Measurements from ENCODE around the gene PHF21A. TPM values are rescaled to one million over a fixed set of nuclear protein-coding genes. Genes with fewer than 3 reads are reported as not detected.
A peak's percentile ranks its signal among the peaks of the same experiment; 100 is the strongest.

The PHF21A gene
- total RNA-seq, 2 donors from 2014 or later, result 103 to 105 TPM

DNA sequence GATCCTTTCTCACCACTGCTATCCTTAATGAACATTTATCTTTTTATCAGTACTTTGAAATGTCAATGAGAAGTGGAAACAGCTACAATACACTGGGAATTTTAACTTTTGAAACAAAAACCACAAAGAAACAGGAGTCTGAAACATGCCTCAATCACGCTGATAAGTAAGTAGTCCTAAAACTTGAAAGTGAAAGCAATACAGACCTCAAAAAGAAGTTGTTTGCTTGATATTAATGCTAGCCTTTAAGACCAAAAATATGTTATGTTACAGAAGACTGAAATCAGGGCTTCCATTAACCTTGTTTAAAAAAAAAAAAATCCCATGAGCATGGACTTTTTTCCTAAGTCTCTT is 21.3 kb downstream of the PHF21A start:
- no peak for DNase-seq
- Mint-ChIP-seq H3K4me3 (peak overlapping the region; percentile 76), H3K4me1 (peaks cover 43% of the 10 kb centered on the region), H3K36me3 (ENCODE audit: low read depth) (peaks cover 3% of the 10 kb centered on the region), H3K27me3 (no peaks in the 10 kb centered on the region), H3K27ac (peak overlapping the region; percentile 70)
- peak; percentile 58 for ATAC-seq
- no peaks in the 10 kb centered on the region for H3K9me3 ChIP-seq (ENCODE audit: control insufficient read depth, low read length, poor library complexity, severe bottlenecking)

DNA sequence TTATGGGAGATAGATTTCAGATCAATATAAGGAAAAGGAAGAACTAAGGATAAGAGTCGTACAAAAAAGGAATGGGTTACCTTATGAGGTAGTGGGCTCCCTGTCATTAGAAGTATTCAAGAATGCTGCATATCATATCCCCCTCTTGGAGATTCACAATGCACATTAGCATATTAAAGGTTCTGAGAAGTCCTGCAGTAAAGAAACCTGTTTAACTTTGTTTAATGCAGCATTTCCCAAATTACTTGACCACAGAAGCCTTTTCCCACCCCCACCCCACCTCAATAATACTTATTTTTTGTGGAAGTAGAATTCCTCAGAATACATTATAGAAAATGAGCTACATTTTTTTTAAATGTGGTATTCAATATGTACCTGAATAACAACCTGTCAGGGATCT is 30.9 kb downstream of the PHF21A start:
- H3K4me1 Mint-ChIP-seq, result peaks cover 11% of the 10 kb centered on the region
- no peaks in the 10 kb centered on the region for H3K27me3 Mint-ChIP-seq
- peaks cover 8% of the 10 kb centered on the region for H3K36me3 Mint-ChIP-seq (ENCODE audit: low read depth)
- no peak overlapping the region for H3K4me3 Mint-ChIP-seq
- peak overlapping the region; percentile 32 for H3K27ac Mint-ChIP-seq
- H3K9me3 ChIP-seq (ENCODE audit: control insufficient read depth, low read length, poor library complexity, severe bottlenecking), result no peaks in the 10 kb centered on the region
- no peak for ATAC-seq
- DNase-seq, result no peak

DNA sequence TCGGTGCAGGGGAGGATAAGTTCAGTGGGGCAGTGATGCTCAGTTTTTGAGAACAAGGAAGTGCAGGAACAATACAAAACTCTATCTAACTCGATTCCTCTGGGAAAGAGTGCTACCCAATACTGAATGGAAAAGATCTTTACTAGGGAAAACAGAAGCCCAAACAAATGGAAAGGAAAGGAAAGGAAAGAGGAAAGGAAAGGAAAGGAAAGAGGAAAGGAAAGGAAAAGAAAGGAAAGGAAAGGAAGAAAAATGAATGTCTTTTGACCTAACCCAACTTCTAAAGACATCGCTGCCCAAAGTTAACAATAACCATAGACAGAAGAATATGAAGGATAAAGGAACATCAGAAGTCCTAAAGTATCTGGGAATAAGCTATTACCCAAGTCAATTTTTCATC is 41.6 kb downstream of the PHF21A start:
- ATAC-seq (no peak), DNase-seq (no peak)
- no peaks in the 10 kb centered on the region for H3K27me3 Mint-ChIP-seq
- H3K27ac Mint-ChIP-seq, result peak overlapping the region; percentile 6
- no peak overlapping the region for H3K4me3 Mint-ChIP-seq
- H3K9me3 ChIP-seq (ENCODE audit: control insufficient read depth, low read length, poor library complexity, severe bottlenecking), result no peaks in the 10 kb centered on the region
- H3K4me1 Mint-ChIP-seq, result peaks cover 11% of the 10 kb centered on the region
- peaks cover 8% of the 10 kb centered on the region for H3K36me3 Mint-ChIP-seq (ENCODE audit: low read depth)

DNA sequence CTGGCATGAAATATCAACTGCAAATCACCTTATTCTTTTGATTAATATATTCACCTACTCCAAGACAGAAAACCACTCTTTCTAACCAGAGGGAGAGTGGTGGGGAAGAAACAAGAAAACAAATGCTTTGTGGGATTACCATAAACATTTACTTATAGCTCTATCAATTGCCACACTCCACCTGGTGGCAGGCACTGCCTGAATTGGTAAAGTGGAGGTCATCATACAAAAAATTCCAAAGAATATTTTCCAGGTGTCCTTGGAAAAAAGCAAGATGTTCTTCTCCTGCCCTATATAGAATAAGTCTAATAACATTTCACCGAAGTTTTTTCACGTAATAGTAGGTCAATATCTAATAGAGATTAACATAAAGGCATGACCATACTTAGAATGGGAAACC is 45.3 kb downstream of the PHF21A start:
- H3K36me3 Mint-ChIP-seq (ENCODE audit: low read depth), result peaks cover 9% of the 10 kb centered on the region
- peaks cover 15% of the 10 kb centered on the region for H3K4me1 Mint-ChIP-seq
- H3K27me3 Mint-ChIP-seq, result no peaks in the 10 kb centered on the region
- H3K4me3 Mint-ChIP-seq, result no peak overlapping the region
- DNase-seq (no peak), ATAC-seq (no peak)
- H3K27ac Mint-ChIP-seq, result no peak overlapping the region
- H3K9me3 ChIP-seq (ENCODE audit: control insufficient read depth, low read length, poor library complexity, severe bottlenecking), result no peaks in the 10 kb centered on the region

DNA sequence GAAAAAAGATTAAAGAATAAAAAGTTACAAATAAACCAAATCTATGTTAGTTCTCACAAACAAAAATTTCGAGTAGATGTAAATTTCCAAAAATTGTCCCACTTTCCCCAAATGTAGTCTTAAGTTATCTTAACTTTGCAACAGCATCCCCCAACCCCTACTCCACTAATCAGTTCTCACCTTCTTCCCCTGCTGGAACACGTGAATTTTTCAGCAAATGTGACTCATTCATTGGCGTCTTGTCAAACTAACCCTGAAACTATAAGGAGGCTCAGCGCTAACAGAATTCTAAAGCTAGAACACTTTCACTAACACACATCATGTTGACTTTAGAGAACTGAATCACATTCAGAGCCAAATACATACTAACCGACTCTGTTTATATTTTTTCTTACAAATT is 46.1 kb downstream of the PHF21A start:
- Mint-ChIP-seq H3K4me3 (no peak overlapping the region), H3K36me3 (ENCODE audit: low read depth) (peaks cover 9% of the 10 kb centered on the region)
- ATAC-seq, result no peak

DNA sequence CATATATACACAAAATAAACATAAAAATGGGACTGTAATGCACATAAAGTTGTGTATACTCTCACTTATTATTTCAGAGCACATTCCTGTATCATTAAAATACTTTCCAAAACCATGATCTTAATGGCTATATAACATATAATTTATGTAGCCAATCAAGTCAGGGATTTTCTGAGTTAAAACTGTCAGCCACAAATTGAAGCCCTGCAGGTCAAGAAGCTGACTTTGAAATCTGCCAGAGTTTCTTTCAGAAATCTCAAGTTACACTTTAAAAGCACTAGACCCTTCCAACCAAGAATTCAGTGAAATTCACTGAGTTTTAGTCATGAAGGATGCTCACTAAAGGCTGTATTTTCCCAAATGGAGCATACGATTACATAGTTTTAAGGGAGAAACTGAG is 47.6 kb downstream of the PHF21A start:
- Mint-ChIP-seq H3K27ac (no peak overlapping the region), H3K36me3 (ENCODE audit: low read depth) (peaks cover 6% of the 10 kb centered on the region), H3K4me3 (no peak overlapping the region), H3K27me3 (no peaks in the 10 kb centered on the region), H3K4me1 (peaks cover 16% of the 10 kb centered on the region)
- ATAC-seq, result no peak
- no peak for DNase-seq
- H3K9me3 ChIP-seq (ENCODE audit: control insufficient read depth, low read length, poor library complexity, severe bottlenecking), result no peaks in the 10 kb centered on the region

More for the DNA sequence above, 46.1 kb downstream of the PHF21A start:
- peaks cover 15% of the 10 kb centered on the region for H3K4me1 Mint-ChIP-seq
- H3K27ac Mint-ChIP-seq, result no peak overlapping the region
- DNase-seq, result no peak
- H3K27me3 Mint-ChIP-seq, result no peaks in the 10 kb centered on the region
- H3K9me3 ChIP-seq (ENCODE audit: control insufficient read depth, low read length, poor library complexity, severe bottlenecking), result no peaks in the 10 kb centered on the region

DNA sequence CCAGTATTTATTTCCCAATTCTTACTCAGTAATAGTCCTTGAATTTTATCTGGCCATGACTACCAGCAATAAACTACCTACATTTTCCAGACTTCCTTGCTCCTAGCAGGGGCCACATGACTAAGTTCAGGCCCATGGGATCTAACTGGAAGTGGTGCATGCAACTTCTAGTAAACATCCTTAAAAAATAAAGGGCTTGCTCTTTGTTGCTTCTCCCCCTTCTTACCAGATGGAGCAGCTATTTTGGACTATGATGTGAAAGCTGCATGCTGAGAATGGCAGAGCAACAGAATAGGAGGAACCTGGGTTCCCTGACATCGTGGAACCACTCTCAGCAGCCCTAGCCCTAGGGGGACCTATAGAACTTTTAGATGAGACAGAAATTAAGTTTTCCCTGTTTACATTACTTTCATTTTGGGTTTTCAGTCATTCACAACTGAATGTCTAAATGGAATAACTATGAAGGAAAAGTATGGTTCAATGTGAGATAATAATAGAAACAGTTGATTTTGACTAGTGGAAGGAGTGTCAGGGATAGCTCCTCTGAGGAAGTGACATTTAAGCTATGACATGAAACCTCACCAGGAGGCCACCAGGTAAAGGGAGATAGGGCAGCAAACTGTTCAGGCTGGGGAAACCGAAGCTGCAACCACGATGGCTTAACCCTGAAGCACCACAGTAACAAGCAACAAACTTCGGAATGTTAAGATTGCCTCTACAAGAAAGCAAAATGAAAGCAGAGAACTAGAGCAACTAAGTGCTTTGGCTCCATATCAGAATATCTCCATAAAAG is 48.9 kb downstream of the PHF21A start:
- Mint-ChIP-seq H3K4me3 (peak overlapping the region; percentile 12), H3K27ac (no peak overlapping the region), H3K27me3 (no peaks in the 10 kb centered on the region), H3K4me1 (peaks cover 23% of the 10 kb centered on the region), H3K36me3 (ENCODE audit: low read depth) (peaks cover 10% of the 10 kb centered on the region)
- DNase-seq (no peak), ATAC-seq (no peak)
- H3K9me3 ChIP-seq (ENCODE audit: control insufficient read depth, low read length, poor library complexity, severe bottlenecking), result no peaks in the 10 kb centered on the region

DNA sequence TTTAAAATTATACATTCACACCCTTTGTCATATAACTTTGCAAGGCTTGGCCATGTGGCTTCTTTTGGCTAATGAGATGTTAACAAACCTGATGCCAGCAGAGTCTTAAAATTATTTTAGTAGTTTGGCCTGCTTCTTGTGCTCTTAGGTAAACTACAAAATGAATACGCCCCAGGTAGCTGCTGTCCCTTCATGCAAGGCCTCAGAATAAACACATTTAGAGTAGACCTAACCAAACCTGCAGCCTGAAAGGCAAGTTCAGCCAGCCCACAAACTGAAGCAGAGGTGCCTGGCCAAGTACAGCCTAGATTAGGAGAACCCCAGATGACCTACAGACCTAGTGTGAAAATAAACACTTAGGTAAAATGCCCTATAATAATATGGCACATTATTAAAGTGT is 50.2 kb downstream of the PHF21A start:
- Mint-ChIP-seq H3K4me1 (peaks cover 25% of the 10 kb centered on the region), H3K27ac (no peak overlapping the region), H3K4me3 (no peak overlapping the region), H3K36me3 (ENCODE audit: low read depth) (peaks cover 10% of the 10 kb centered on the region), H3K27me3 (no peaks in the 10 kb centered on the region)
- no peaks in the 10 kb centered on the region for H3K9me3 ChIP-seq (ENCODE audit: control insufficient read depth, low read length, poor library complexity, severe bottlenecking)
- DNase-seq (no peak), ATAC-seq (no peak)

DNA sequence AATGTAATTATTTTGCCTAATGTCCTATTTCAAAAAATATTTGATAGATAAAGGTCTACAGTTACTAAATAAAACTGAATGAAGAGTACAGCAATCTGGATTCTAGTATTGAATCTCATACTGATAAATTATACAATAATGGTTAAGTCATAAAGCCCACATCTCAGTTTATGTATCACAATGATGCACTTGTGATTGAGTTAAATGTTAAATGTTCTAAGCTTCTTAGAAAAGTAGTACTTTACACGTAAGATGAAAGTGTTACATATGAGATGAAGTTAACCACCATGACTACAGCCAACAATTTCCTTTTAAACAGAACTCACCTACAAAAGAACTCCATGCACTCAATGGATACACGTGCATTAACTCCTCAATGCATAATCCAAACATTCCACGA is 51.7 kb downstream of the PHF21A start:
- no peak for ATAC-seq

DNA sequence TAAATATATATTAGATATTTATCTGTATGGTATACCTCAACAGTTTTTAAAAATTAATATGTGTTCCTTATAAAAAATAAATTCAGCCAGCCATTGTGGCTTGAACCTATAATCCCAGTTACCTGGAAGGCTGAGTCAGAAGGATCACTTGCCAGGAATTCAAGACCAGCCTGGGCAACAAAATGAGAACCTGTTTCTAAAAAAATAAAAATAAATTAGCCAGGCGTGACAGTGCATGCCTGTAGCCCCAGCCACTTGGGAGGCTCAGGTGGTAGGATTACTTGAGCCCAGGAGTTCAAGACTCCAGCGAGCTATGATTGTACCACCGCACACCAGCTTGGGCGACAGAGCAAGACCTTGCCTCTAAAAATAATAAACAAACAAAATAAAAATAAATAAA is 54.9 kb downstream of the PHF21A start:
- Mint-ChIP-seq H3K36me3 (ENCODE audit: low read depth) (peaks cover 8% of the 10 kb centered on the region), H3K27ac (no peak overlapping the region), H3K27me3 (no peaks in the 10 kb centered on the region), H3K4me3 (no peak overlapping the region), H3K4me1 (peaks cover 24% of the 10 kb centered on the region)
- ATAC-seq (no peak), DNase-seq (no peak)
- no peaks in the 10 kb centered on the region for H3K9me3 ChIP-seq (ENCODE audit: control insufficient read depth, low read length, poor library complexity, severe bottlenecking)

More for the DNA sequence above, 51.7 kb downstream of the PHF21A start:
- Mint-ChIP-seq H3K4me1 (peaks cover 23% of the 10 kb centered on the region), H3K27ac (no peak overlapping the region), H3K36me3 (ENCODE audit: low read depth) (peaks cover 7% of the 10 kb centered on the region), H3K4me3 (no peak overlapping the region), H3K27me3 (no peaks in the 10 kb centered on the region)
- no peak for DNase-seq
- no peaks in the 10 kb centered on the region for H3K9me3 ChIP-seq (ENCODE audit: control insufficient read depth, low read length, poor library complexity, severe bottlenecking)

DNA sequence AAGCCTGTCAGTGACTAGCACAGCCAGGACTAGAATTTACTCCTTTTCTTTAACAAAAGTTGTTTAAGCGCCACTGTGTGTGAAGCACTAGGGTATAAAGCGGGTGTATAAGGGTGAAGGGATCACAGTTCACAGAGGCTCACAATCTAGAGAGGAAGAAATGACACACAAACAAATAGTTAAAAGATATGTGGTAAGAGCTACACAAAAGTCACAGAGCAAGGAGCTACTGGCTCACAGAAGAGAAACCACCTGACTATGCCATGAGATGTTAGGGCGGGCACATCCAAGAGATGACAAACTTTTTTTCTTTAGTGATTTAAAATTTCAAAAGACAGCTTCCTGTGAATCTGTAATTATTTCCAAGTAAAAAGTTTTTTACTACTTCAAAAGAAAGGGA is 55.6 kb downstream of the PHF21A start:
- H3K36me3 Mint-ChIP-seq (ENCODE audit: low read depth), result peaks cover 8% of the 10 kb centered on the region
- H3K4me3 Mint-ChIP-seq, result no peak overlapping the region
- no peaks in the 10 kb centered on the region for H3K9me3 ChIP-seq (ENCODE audit: control insufficient read depth, low read length, poor library complexity, severe bottlenecking)
- DNase-seq, result no peak
- ATAC-seq, result no peak
- H3K27ac Mint-ChIP-seq, result peak overlapping the region; percentile 60
- H3K27me3 Mint-ChIP-seq, result no peaks in the 10 kb centered on the region
- H3K4me1 Mint-ChIP-seq, result peaks cover 28% of the 10 kb centered on the region

DNA sequence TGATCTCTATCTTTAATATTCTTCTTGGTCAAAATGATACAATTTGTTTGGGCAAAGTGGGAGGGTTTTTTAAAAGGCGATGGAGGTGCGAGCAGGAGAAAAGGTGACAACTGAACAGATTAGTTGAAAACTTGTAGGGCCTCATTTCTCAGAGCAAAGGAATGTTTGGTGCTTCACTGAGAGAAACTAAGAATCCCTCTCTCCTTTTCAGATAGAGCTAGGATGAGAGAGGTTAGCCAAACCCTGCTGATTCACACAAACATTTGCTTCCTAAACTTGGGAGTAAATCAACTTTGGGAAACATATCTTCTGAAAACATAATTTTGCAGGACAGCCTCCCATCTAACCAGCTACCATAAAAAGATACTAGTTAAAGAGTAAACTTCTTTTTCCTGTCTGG is 57.0 kb downstream of the PHF21A start:
- H3K4me3 Mint-ChIP-seq, result no peak overlapping the region
- no peaks in the 10 kb centered on the region for H3K27me3 Mint-ChIP-seq
- ATAC-seq (no peak), DNase-seq (no peak)
- H3K4me1 Mint-ChIP-seq, result peaks cover 29% of the 10 kb centered on the region
- H3K9me3 ChIP-seq (ENCODE audit: control insufficient read depth, low read length, poor library complexity, severe bottlenecking), result no peaks in the 10 kb centered on the region
- H3K27ac Mint-ChIP-seq, result no peak overlapping the region
- peaks cover 8% of the 10 kb centered on the region for H3K36me3 Mint-ChIP-seq (ENCODE audit: low read depth)

DNA sequence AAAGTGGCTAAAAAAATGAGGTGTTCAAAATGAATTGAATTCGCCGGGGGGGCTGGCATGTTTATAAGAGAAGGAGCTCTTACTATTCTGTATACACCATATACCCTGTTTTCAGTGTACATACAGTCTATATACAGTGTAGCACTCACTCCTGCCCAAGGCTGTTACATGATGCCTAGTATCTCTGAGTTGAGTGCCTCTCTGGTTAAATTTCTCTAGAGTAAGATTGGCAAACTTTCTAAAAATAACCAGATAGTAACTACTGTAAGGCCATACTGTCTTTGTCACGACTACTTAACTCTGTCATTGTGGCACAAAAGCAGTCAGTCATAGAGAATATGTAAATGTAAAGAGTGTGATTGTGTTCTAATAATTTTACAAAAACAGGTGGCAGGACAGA is 58.1 kb downstream of the PHF21A start:
- peaks cover 10% of the 10 kb centered on the region for H3K36me3 Mint-ChIP-seq (ENCODE audit: low read depth)

DNA sequence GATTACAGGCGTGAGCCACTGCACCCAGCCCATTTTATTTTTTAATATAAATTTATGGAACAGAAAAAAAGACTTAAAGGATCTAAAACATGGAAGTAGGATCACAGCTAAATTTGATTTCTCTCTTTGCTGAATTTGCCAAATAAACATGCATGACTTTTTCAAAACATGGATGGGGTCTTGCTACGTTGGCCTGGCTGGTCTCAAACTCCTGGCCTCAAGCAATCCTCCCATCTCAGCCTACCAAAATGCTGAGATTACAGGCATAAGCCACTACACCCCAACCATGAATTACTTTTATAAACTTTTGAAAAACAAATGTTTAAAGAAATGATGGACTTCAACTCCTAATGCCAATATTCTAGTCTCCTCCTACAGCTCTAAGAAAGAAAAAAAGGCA is 61.2 kb downstream of the PHF21A start:
- H3K36me3 Mint-ChIP-seq (ENCODE audit: low read depth), result peaks cover 6% of the 10 kb centered on the region
- peaks cover 25% of the 10 kb centered on the region for H3K4me1 Mint-ChIP-seq
- H3K9me3 ChIP-seq (ENCODE audit: control insufficient read depth, low read length, poor library complexity, severe bottlenecking), result no peaks in the 10 kb centered on the region
- ATAC-seq, result no peak
- no peaks in the 10 kb centered on the region for H3K27me3 Mint-ChIP-seq
- H3K27ac Mint-ChIP-seq, result no peak overlapping the region
- H3K4me3 Mint-ChIP-seq, result no peak overlapping the region
- DNase-seq, result no peak

More for the DNA sequence above, 58.1 kb downstream of the PHF21A start:
- ATAC-seq (no peak), DNase-seq (no peak)
- H3K9me3 ChIP-seq (ENCODE audit: control insufficient read depth, low read length, poor library complexity, severe bottlenecking), result no peaks in the 10 kb centered on the region
- no peak overlapping the region for H3K27ac Mint-ChIP-seq
- no peaks in the 10 kb centered on the region for H3K27me3 Mint-ChIP-seq
- no peak overlapping the region for H3K4me3 Mint-ChIP-seq
- peaks cover 22% of the 10 kb centered on the region for H3K4me1 Mint-ChIP-seq
